GM18502 (cell line): ENCODE measurements around the gene CASP8.
"Not testable (repeated sequence)": the region's sequence is repeated elsewhere in the genome, so short reads cannot be mapped to it uniquely, and the experiment has no call there.

ENCODE experiments used
- ATAC-seq: cut with Tn5 transposase; IDR thresholded peaks from one replicate; pipeline ENCODE4 v1.9.1; 2021; ENCODE audit warnings: mild to moderate bottlenecking; ENCODE audit not compliant: unreplicated experiment, poor library complexity

The CASP8 gene

GRCh38 chr2:201266629-201267028 lies 6.3 kb downstream of the CASP8 start:
- ATAC-seq, result no peak

GRCh38 chr2:201267278-201268030 lies 7.1 kb downstream of the CASP8 start:
- no peak for ATAC-seq

- ATAC-seq, result no peak
These were observed 9.4 kb downstream of the CASP8 start for GRCh38 chr2:201269764-201270163.

GRCh38 chr2:201270293-201271001 lies 10.1 kb downstream of the CASP8 start:
- no peak for ATAC-seq

- ATAC-seq, result no peak
These were observed 11.6 kb downstream of the CASP8 start for GRCh38 chr2:201271917-201272316.

- ATAC-seq, result no peak
These were observed 13.1 kb downstream of the CASP8 start for GRCh38 chr2:201273330-201273983.

- ATAC-seq, result no peak
These were observed 14.7 kb downstream of the CASP8 start for GRCh38 chr2:201275069-201275468.

- no peak for ATAC-seq
These were observed 15.7 kb downstream of the CASP8 start for GRCh38 chr2:201275990-201276389.

- ATAC-seq, result no peak
These were observed 16.2 kb downstream of the CASP8 start for GRCh38 chr2:201276511-201276910.

GRCh38 chr2:201279079-201279478 lies 18.7 kb downstream of the CASP8 start:
- ATAC-seq, result no peak

GRCh38 chr2:201280191-201281040 lies 20.1 kb downstream of the CASP8 start:
- ATAC-seq, result no peak

GRCh38 chr2:201285499-201285898 lies 25.2 kb downstream of the CASP8 start:
- ATAC-seq, result no peak

- ATAC-seq, result not testable (repeated sequence)
These were observed 30.3 kb downstream of the CASP8 start for GRCh38 chr2:201290457-201291148.

GRCh38 chr2:201298462-201299052 lies 38.2 kb downstream of the CASP8 start:
- ATAC-seq, result no peak

- not testable (repeated sequence) for ATAC-seq
These were observed 39.6 kb downstream of the CASP8 start for GRCh38 chr2:201299929-201300328.

- no peak for ATAC-seq
These were observed 47.5 kb downstream of the CASP8 start for GRCh38 chr2:201307876-201308275.

- ATAC-seq, result no peak
These were observed 48.6 kb downstream of the CASP8 start for GRCh38 chr2:201308914-201309313.

- no peak for ATAC-seq
These were observed 53.0 kb downstream of the CASP8 start for GRCh38 chr2:201313362-201313761.

- no peak for ATAC-seq
These were observed 59.2 kb downstream of the CASP8 start for GRCh38 chr2:201319511-201319910.
